COLO668 (cell line): ENCODE results near the gene NR2F1-AS1.

ENCODE experiments used
- DNase-seq: peaks from one replicate; lab custom pipeline; 2025; ENCODE audit not compliant: unreplicated experiment; lab: John Stamatoyannopoulos, UW

NR2F1-AS1 gene

GRCh38 chr5:93589829-93590215 lies 8.8 kb upstream of the NR2F1-AS1 start:
- no peak for DNase-seq

GRCh38 chr5:93589152-93589828 lies 8.3 kb upstream of the NR2F1-AS1 start:
- DNase-seq: no peak

DNA sequence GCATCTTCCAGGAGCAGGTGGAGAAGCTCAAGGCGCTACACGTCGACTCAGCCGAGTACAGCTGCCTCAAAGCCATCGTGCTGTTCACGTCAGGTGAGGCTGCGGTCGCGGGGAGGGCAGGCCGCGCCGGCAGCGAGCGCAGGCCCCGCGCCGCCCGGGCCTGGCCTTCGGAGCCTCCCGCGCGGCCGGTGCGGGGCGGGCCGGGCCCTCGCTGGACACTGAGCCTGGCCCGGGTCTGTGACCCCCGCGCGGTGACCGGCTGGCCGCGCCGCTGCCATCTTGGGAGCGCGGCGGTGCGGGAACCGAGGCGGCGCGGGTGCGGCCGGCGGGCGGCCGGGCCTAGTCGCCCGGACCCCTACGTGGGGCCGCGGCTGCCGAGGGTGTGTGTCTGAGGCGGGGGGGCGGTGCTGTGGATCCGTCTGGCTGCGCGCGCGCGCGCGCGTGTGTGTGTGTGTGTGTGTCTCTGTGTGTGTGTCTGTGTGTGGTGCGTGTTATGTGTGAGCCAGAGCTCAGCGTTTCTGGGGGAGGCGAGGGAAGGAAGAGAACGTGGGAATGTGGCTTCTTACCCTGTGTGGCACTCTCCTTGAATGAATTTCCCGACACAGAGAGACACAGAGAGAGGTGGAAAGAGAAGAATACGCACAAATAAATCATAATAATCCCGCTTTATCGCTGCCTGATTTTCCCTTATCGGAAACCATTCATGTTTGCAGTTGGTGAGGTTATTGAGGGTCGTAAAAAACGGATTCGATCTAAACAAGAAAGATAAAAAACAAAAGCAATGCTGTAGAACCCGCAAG lies 7.5 kb upstream of the NR2F1-AS1 start:
- no peak for DNase-seq

DNA sequence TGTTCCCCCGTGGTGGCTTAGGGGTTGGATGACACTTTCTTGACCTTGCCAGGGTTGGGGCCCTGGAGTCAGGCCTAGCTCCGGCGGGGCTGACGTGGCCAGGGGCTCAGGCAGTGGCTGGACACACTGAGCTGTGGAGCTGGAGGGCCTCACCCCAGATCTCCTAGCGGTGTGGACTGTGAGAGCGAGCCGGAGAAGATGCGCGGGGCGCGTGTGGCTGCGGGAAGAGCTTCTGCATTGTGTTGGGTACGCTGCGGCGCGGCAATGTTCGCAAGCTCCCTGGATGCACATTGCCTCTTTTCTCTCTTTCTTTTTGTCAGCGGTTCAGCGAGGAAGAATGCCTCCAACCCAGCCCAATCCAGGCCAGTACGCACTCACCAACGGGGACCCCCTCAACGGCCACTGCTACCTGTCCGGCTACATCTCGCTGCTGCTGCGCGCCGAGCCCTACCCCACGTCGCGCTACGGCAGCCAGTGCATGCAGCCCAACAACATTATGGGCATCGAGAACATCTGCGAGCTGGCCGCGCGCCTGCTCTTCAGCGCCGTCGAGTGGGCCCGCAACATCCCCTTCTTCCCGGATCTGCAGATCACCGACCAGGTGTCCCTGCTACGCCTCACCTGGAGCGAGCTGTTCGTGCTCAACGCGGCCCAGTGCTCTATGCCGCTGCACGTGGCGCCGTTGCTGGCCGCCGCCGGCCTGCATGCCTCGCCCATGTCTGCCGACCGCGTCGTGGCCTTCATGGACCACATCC lies 6.8 kb upstream of the NR2F1-AS1 start:
- DNase-seq: no peak

- DNase-seq: no peak
These were observed 5.9 kb upstream of the NR2F1-AS1 start for GRCh38 chr5:93586736-93587596.

DNA sequence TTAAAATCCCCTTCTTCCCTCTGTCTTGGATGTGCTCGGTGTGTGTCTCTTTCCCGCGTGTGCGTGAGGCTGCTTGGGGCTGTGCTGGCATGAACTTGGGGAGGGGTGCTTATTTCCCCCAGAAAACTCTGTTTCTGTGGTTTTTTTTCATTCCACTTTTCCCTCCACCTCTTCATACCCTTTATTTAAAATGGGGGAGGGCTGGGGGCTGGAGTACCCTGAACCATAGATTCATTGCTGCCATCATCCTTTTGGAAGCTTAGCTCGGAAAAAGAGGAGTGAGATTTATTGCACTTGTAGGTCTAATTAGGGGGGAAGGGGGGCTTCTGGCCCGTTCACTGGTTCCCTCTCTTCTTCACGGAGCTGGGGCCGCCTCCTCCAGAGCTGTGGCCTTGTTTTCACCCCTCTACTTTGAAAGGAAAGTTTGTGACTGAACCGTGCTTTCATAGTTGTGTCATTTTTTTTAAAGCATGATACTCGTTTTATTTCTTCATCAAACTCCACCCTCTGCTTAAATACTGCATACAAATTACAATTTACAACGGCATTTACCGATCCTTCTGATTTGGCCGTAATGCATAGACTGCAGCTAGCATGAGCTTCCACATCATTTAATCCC lies 4.9 kb upstream of the NR2F1-AS1 start:
- DNase-seq: no peak

DNA sequence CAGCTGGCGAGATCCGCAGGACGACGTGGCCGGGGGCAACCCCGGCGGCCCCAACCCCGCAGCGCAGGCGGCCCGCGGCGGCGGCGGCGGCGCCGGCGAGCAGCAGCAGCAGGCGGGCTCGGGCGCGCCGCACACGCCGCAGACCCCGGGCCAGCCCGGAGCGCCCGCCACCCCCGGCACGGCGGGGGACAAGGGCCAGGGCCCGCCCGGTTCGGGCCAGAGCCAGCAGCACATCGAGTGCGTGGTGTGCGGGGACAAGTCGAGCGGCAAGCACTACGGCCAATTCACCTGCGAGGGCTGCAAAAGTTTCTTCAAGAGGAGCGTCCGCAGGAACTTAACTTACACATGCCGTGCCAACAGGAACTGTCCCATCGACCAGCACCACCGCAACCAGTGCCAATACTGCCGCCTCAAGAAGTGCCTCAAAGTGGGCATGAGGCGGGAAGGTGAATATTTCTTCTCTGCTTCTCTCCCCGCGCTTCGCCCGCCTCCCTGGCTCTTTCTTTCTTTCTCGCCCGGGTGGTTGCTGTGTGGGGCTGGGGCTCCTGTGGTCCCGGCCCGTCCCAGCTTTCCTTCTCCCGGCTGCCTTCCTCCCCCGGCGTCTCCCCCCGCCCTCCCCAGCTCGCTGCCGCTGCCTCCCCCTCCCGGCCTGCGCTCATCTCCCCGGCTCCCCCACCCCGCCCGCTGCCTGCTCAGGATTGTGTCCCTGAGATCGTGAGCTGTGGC lies 4.2 kb upstream of the NR2F1-AS1 start:
- DNase-seq: peak; percentile 34

- DNase-seq: peak; percentile 34
These were observed 3.6 kb upstream of the NR2F1-AS1 start for GRCh38 chr5:93584596-93585040.

- peak; percentile 74 for DNase-seq
These were observed 3.0 kb upstream of the NR2F1-AS1 start for GRCh38 chr5:93583768-93584595.

- no peak for DNase-seq
These were observed 2.4 kb upstream of the NR2F1-AS1 start for GRCh38 chr5:93583439-93583767.

DNA sequence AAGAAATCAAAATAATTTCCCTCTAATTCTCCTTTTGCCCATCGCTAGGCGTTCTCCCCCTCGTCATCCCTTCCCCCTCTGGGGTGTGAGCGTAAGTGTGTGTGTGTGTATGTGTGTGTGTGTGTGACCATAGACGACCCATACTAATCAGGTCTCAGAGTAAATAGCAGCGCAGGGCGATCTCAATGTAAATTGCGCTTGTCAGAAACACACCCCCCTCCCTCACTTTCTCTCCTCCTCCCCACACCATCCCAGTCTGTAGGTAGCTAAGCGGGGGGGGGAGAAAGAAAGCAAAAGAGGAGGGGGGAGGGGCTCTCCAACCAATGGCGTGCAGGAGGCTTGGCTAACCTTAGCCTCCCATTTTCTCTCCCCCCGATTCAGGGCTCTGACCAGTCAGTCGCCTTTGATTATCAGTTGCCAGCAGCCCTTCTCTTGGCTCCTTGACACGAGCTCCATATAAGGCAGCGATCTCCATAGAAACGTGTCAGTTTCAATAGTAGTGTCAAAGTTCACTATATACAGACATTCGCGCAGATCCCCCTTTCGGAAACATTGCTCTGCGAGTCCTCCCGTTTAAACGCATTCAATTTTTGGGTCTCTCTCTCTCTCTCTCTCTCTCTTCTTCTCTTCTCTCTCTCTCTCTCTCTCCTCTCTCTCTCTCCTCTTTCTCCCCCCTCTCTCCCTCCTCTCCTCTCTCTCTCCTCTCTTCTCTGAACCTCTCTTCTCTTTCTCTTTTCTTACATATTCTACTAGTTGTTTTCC lies 1.8 kb upstream of the NR2F1-AS1 start, which contains the start of gene NR2F1:
Gene NR2F1, plus strand, starts transcription at position 546 of the 762 bp plus-strand sequence. CDS start 1,802 bp downstream, outside the sequence.
- DNase-seq: peak; percentile 71

DNA sequence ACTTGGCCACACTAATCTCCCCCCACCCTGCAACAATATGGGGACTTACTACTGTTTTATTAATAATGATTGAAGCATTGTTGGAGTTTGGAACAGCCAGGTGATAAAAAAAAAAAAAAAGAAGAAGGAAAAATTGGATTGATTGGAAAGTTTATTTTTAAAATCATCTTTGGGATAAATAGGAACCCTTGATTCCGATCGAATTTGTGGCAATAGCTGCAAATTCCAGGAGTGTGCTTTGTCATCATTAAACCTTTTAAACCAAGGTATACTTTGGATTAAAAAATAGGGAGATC lies 1.1 kb upstream of the NR2F1-AS1 start:
- no peak for DNase-seq

GRCh38 chr5:93580063-93580926 lies 724 bp downstream of the NR2F1-AS1 start:
- peak; percentile 44 for DNase-seq

DNA sequence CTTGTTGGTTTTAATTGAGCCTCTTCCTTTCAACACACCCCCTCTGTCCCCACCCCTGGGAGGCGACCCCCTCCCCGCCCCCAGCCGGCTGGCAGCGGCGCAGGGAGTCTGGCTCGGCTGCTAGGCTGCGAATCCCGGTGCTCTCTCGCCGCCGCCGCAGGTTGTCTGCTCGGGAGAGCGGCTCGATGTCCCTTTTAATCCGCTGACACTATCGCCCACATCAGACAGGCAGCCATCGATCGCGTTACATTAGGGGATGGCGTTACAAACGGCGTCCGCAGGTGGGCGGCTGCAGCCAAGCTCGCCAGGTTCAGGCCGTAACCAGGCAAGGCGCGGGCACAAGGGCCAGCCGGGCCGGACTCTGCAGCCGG lies 1.3 kb downstream of the NR2F1-AS1 start:
- peak; percentile 50 for DNase-seq

GRCh38 chr5:93578813-93579691 lies 2.0 kb downstream of the NR2F1-AS1 start:
- DNase-seq: no peak
